Measurements from ENCODE around the gene HMCN1.
"Not testable (repeated sequence)": the region's sequence is repeated elsewhere in the genome, so short reads cannot be mapped to it uniquely, and the experiment has no call there.

HMCN1 gene

DNA sequence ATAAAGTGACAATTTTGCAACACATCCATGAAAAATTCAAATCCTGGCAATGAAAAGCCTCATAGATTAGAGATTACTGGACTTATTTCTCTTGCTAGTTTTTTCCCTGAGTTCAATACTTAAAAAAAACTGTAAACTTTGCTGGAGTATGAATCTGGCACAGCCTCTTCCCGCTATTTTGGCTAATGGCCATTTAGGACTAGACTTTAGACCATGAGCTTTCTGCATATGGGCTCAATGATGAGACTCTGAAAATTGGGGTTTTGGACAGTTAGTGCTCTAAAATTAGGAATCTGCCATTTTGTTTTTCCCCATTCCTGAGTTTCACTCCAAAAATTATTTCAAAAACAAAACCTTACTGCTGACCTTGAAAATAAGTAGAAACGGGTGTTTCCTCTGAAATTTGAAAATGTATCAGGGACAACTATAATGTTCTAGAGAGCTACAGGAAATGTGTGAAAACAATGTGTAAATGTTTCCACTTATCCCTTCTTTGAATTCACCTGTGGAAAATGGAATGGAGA lies 137.5 kb downstream of the HMCN1 start:
- no peak for DNase-seq (ENCODE audit: low read depth, low spot score)

GRCh38 chr1:185874246-185874645 lies 140.1 kb downstream of the HMCN1 start:
- H3K27me3 ChIP-seq (ENCODE audit: insufficient read depth, insufficient read length), result no peaks in the 10 kb centered on the region

More for the DNA sequence above, 137.5 kb downstream of the HMCN1 start:
- TF ChIP-seq SUZ12 (IDR thresholded peaks at IDR 0.05; ENCODE audit: extremely low read depth, insufficient read depth, insufficient read length), result no peak
- TF ChIP-seq ZNF274 (IDR thresholded peaks at IDR 0.05; ENCODE audit: low read depth, low read length), result no peak
- TF ChIP-seq YY1 (IDR thresholded peaks at IDR 0.05; ENCODE audit: insufficient read depth, insufficient read length), result no peak
- no peak overlapping the region for H3K9ac ChIP-seq (ENCODE audit: insufficient read length, low read depth)
- no peak overlapping the region for H3K4me3 ChIP-seq (ENCODE audit: insufficient read length, low read depth)
- H3K27me3 ChIP-seq (ENCODE audit: insufficient read depth, insufficient read length), result no peaks in the 10 kb centered on the region
- no peaks in the 10 kb centered on the region for H3K4me1 ChIP-seq (ENCODE audit: insufficient read depth, insufficient read length)
- no peaks in the 10 kb centered on the region for H3K9me3 ChIP-seq (ENCODE audit: insufficient read depth, low read length)
- H3K36me3 ChIP-seq (ENCODE audit: insufficient read depth, insufficient read length, low read length), result no peaks in the 10 kb centered on the region

GRCh38 chr1:185880330-185880729 lies 146.1 kb downstream of the HMCN1 start:
- no peak overlapping the region for H3K4me3 ChIP-seq (ENCODE audit: insufficient read length, low read depth)
- TF ChIP-seq ZNF274 (IDR thresholded peaks at IDR 0.05; ENCODE audit: low read depth, low read length) (no peak), YY1 (IDR thresholded peaks at IDR 0.05; ENCODE audit: insufficient read depth, insufficient read length) (no peak), SUZ12 (IDR thresholded peaks at IDR 0.05; ENCODE audit: extremely low read depth, insufficient read depth, insufficient read length) (no peak)
- no peak overlapping the region for H3K9ac ChIP-seq (ENCODE audit: insufficient read length, low read depth)
- H3K4me1 ChIP-seq (ENCODE audit: insufficient read depth, insufficient read length), result no peaks in the 10 kb centered on the region
- H3K27me3 ChIP-seq (ENCODE audit: insufficient read depth, insufficient read length), result no peaks in the 10 kb centered on the region
- H3K9me3 ChIP-seq (ENCODE audit: insufficient read depth, low read length), result no peaks in the 10 kb centered on the region
- H3K36me3 ChIP-seq (ENCODE audit: insufficient read depth, insufficient read length, low read length), result no peaks in the 10 kb centered on the region
- no peak for DNase-seq (ENCODE audit: low read depth, low spot score)

More at GRCh38 chr1:185874246-185874645, 140.1 kb downstream of the HMCN1 start:
- no peaks in the 10 kb centered on the region for H3K9me3 ChIP-seq (ENCODE audit: insufficient read depth, low read length)
- DNase-seq (ENCODE audit: low read depth, low spot score), result no peak
- H3K4me3 ChIP-seq (ENCODE audit: insufficient read length, low read depth), result no peak overlapping the region
- H3K9ac ChIP-seq (ENCODE audit: insufficient read length, low read depth), result no peak overlapping the region
- no peaks in the 10 kb centered on the region for H3K36me3 ChIP-seq (ENCODE audit: insufficient read depth, insufficient read length, low read length)
- no peaks in the 10 kb centered on the region for H3K4me1 ChIP-seq (ENCODE audit: insufficient read depth, insufficient read length)
- TF ChIP-seq YY1 (IDR thresholded peaks at IDR 0.05; ENCODE audit: insufficient read depth, insufficient read length), result no peak
- TF ChIP-seq SUZ12 (IDR thresholded peaks at IDR 0.05; ENCODE audit: extremely low read depth, insufficient read depth, insufficient read length), result no peak
- TF ChIP-seq ZNF274 (IDR thresholded peaks at IDR 0.05; ENCODE audit: low read depth, low read length), result no peak

GRCh38 chr1:185880779-185881333 lies 146.7 kb downstream of the HMCN1 start:
- Histone ChIP-seq H3K9me3 (ENCODE audit: insufficient read depth, low read length) (no peaks in the 10 kb centered on the region), H3K9ac (ENCODE audit: insufficient read length, low read depth) (no peak overlapping the region), H3K4me3 (ENCODE audit: insufficient read length, low read depth) (no peak overlapping the region), H3K4me1 (ENCODE audit: insufficient read depth, insufficient read length) (no peaks in the 10 kb centered on the region), H3K36me3 (ENCODE audit: insufficient read depth, insufficient read length, low read length) (no peaks in the 10 kb centered on the region), H3K27me3 (ENCODE audit: insufficient read depth, insufficient read length) (no peaks in the 10 kb centered on the region)
- no peak for DNase-seq (ENCODE audit: low read depth, low spot score)
- no peak for TF ChIP-seq YY1 (IDR thresholded peaks at IDR 0.05; ENCODE audit: insufficient read depth, insufficient read length)
- TF ChIP-seq SUZ12 (IDR thresholded peaks at IDR 0.05; ENCODE audit: extremely low read depth, insufficient read depth, insufficient read length), result no peak
- no peak for TF ChIP-seq ZNF274 (IDR thresholded peaks at IDR 0.05; ENCODE audit: low read depth, low read length)

DNA sequence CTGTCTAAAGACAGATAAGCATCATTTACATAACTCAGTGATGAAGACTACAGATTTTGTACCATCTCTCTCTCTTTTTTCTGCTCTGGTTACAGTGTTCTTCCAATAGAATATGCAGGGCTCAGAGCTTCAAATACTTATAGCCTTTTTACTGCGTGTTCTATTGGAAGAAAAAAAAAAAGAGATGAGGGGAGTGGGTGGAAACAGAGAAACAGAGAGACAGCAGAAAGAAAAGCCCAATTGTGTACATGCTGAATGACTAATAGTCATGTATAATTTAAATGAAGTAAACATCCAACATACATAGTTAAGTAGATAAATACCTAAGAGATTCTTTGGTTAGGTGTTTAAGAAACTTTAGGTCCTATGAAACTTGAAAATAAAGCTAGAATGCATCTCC lies 151.9 kb downstream of the HMCN1 start:
- TF ChIP-seq YY1 (IDR thresholded peaks at IDR 0.05; ENCODE audit: insufficient read depth, insufficient read length), result no peak
- no peak for TF ChIP-seq ZNF274 (IDR thresholded peaks at IDR 0.05; ENCODE audit: low read depth, low read length)
- H3K9me3 ChIP-seq (ENCODE audit: insufficient read depth, low read length), result no peaks in the 10 kb centered on the region
- H3K27me3 ChIP-seq (ENCODE audit: insufficient read depth, insufficient read length), result no peaks in the 10 kb centered on the region
- no peak for DNase-seq (ENCODE audit: low read depth, low spot score)
- no peaks in the 10 kb centered on the region for H3K4me1 ChIP-seq (ENCODE audit: insufficient read depth, insufficient read length)
- no peak overlapping the region for H3K9ac ChIP-seq (ENCODE audit: insufficient read length, low read depth)
- H3K4me3 ChIP-seq (ENCODE audit: insufficient read length, low read depth), result no peak overlapping the region
- H3K36me3 ChIP-seq (ENCODE audit: insufficient read depth, insufficient read length, low read length), result no peaks in the 10 kb centered on the region

DNA sequence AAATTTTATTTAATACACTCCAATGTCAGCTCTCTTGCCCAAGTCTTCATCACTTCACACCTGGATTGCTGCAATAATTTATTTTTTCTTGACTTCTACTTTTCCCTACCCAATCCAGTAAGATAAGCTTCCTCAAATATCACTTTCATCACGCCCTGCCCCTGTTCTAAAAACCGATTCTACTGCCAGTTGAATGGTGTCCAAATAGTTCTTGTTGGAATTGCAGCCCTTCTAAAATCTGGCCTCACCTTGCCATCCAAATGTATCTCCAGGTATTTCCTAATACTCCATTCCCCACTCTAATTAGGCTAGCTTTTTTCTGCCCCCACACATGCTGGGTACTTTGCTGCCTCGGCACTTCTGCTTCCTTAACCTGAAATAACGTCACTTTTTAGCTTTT lies 152.5 kb downstream of the HMCN1 start:
- Histone ChIP-seq H3K9ac (ENCODE audit: insufficient read length, low read depth) (no peak overlapping the region), H3K9me3 (ENCODE audit: insufficient read depth, low read length) (no peaks in the 10 kb centered on the region), H3K4me3 (ENCODE audit: insufficient read length, low read depth) (no peak overlapping the region), H3K27me3 (ENCODE audit: insufficient read depth, insufficient read length) (no peaks in the 10 kb centered on the region), H3K4me1 (ENCODE audit: insufficient read depth, insufficient read length) (no peaks in the 10 kb centered on the region), H3K36me3 (ENCODE audit: insufficient read depth, insufficient read length, low read length) (no peaks in the 10 kb centered on the region)
- DNase-seq (ENCODE audit: low read depth, low spot score), result no peak
- TF ChIP-seq YY1 (IDR thresholded peaks at IDR 0.05; ENCODE audit: insufficient read depth, insufficient read length) (no peak), ZNF274 (IDR thresholded peaks at IDR 0.05; ENCODE audit: low read depth, low read length) (no peak), SUZ12 (IDR thresholded peaks at IDR 0.05; ENCODE audit: extremely low read depth, insufficient read depth, insufficient read length) (no peak)

DNA sequence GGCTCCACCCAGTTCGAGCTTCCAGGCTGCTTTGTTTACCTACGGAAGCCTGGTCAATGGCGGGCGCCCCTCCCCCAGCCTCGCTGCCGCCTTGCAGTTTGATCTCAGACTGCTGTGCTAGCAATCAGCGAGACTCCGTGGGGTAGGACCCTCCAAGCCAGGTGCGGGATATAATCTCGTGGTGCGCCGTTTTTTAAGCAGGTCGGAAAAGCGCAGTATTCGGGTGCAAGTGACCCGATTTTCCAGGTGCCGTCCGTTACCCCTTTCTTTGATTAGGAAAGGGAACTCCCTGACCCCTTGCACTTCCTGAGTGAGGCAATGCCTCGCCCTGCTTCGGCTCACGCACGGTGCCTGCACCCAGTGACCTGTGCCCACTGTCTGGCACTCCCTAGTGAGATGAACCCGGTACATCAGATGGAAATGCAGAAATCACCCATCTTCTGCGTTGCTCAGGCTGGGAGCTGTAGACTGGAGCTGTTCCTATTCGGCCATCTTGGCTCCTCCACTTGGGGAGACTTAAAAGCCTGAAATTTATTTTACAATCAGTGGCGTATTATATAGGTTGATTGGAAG lies 158.7 kb downstream of the HMCN1 start:
- H3K9ac ChIP-seq (ENCODE audit: insufficient read length, low read depth); H3K27me3 ChIP-seq (ENCODE audit: insufficient read depth, insufficient read length); DNase-seq (ENCODE audit: low read depth, low spot score); H3K36me3 ChIP-seq (ENCODE audit: insufficient read depth, insufficient read length, low read length); H3K4me3 ChIP-seq (ENCODE audit: insufficient read length, low read depth); H3K9me3 ChIP-seq (ENCODE audit: insufficient read depth, low read length); H3K4me1 ChIP-seq (ENCODE audit: insufficient read depth, insufficient read length): not testable (repeated sequence)

All from NT2/D1 (cell line).